Hepatocyte (in vitro differentiated cells): ENCODE results near the gene ADGRV1. TPM values are rescaled to one million over a fixed set of nuclear protein-coding genes. Genes with fewer than 3 reads are reported as not detected.

Source experiments
- DNase-seq: peaks from one replicate; pipeline ENCODE4 v3.0.0-alpha.2; 2016; ENCODE audit warnings: low spot score
- H2AFZ ChIP-seq: fragments of 200-600 bp; sonication (generic); 2 replicates; pipeline ENCODE4 v1.6.0; 2016; ENCODE audit warnings: antibody characterized with exemption, mild to moderate bottlenecking
- H3K27ac ChIP-seq: fragments of 200-600 bp; sonication (generic); 2 replicates; pipeline ENCODE4 v1.5.1; 2016; ENCODE audit warnings: mild to moderate bottlenecking
- H3K27me3 ChIP-seq: fragments of 200-600 bp; sonication (generic); 2 replicates; pipeline ENCODE4 v1.6.1; 2016
- H3K36me3 ChIP-seq: fragments of 200-600 bp; sonication (generic); replicated peaks from 2 replicates; pipeline ENCODE4 v1.5.1; 2016; ENCODE audit warnings: low read depth; ENCODE audit not compliant: insufficient read depth
- H3K4me1 ChIP-seq: fragments of 200-600 bp; sonication (generic); 2 replicates; pipeline ENCODE4 v1.5.1; 2016; ENCODE audit warnings: mild to moderate bottlenecking, moderate library complexity; ENCODE audit not compliant: insufficient read depth
- H3K4me2 ChIP-seq: fragments of 200-600 bp; sonication (generic); 2 replicates; pipeline ENCODE4 v1.6.0; 2016
- H3K4me3 ChIP-seq: fragments of 200-600 bp; sonication (generic); 2 replicates; pipeline ENCODE4 v1.5.1; 2016; ENCODE audit warnings: mild to moderate bottlenecking
- H3K79me2 ChIP-seq: fragments of 200-600 bp; sonication (generic); 2 replicates; pipeline ENCODE4 v1.6.0; 2017; ENCODE audit warnings: mild to moderate bottlenecking
- H3K9me2 ChIP-seq: fragments of 200-600 bp; sonication (generic); replicated peaks from 2 replicates; pipeline ENCODE4 v1.6.0; 2017; ENCODE audit warnings: mild to moderate bottlenecking; ENCODE audit not compliant: insufficient read depth
- H3K9me3 ChIP-seq: fragments of 200-600 bp; sonication (generic); 2 replicates; pipeline ENCODE4 v1.5.1; 2016; ENCODE audit warnings: low read depth, mild to moderate bottlenecking
- H4K20me1 ChIP-seq: fragments of 200-600 bp; sonication (generic); 2 replicates; pipeline ENCODE4 v1.6.0; 2016; ENCODE audit warnings: mild to moderate bottlenecking; ENCODE audit not compliant: insufficient read depth, poor library complexity, severe bottlenecking
- CTCF ChIP-seq: fragments of 200-600 bp; sonication (generic); IDR thresholded peaks from 2 replicates; pipeline ENCODE4 v1.5.1; 2016; ENCODE audit warnings: antibody characterized with exemption, mild to moderate bottlenecking; ENCODE audit not compliant: poor library complexity
- EZH2 ChIP-seq: fragments of 200-600 bp; sonication (generic); IDR thresholded peaks from 2 replicates; pipeline ENCODE4 v1.6.1; 2016; ENCODE audit warnings: antibody characterized with exemption, mild to moderate bottlenecking, borderline replicate concordance
- EZH2phosphoT487 ChIP-seq: fragments of 200-600 bp; sonication (generic); IDR thresholded peaks from one replicate; pipeline ENCODE4 v1.6.1; 2018; ENCODE audit warnings: antibody characterized with exemption, mild to moderate bottlenecking, low read depth, moderate library complexity; ENCODE audit not compliant: unreplicated experiment, severe bottlenecking
- WGBS: methylation state at CpG from one replicate; pipeline ENCODE4 v1.1.6; 2016; ENCODE audit warnings: low lambda C conversion rate; ENCODE audit errors: missing lambda C conversion rate; 5-methylcytosine and 5-hydroxymethylcytosine counted together
- polyA plus RNA-seq: library from polyadenylated mRNA; unstranded; fragments of >200 nt; fragmentation: Nextera tagmentation; extraction: Ambion mirVana; gene quantifications from 2 replicates; pipeline ENCODE4 v1.2.1, GENCODE V29; 2016
- total RNA-seq: library from RNA; depleted of rRNA; stranded (reverse); fragments of >200 nt; gene quantifications from 2 replicates; pipeline ENCODE4 v1.2.3, GENCODE V29; 2014

Gene ADGRV1
- total and polyA plus RNA-seq, 2 experiments from 2014 or later: 74.9 to 88.3 TPM

DNA sequence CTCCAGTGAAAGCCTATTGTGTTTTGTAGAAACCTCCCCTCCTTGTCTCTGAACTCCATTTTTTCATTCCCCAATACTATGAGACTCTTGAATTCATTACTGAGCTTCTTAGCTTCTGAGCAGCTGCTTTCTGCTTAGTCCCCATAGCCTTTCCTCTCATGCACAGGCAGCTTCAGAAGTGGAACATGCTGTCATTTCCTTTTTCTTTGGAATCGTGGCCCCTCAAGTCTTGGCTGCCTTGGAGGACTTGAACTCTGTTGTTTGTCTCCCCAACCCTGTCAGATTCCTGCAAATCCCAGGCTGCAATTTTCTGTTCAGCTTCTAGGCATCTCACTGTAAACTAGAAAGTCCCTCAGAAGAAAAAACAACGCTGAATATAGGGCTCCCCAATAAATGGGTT, 556.1 kb downstream of the ADGRV1 start:
- Histone ChIP-seq H3K4me2 (no peak overlapping the region), H3K9me2 (no peaks in the 10 kb centered on the region), H3K27me3 (no peaks in the 10 kb centered on the region), H3K27ac (no peak overlapping the region), H2AFZ (no peak overlapping the region), H3K36me3 (no peaks in the 10 kb centered on the region), H3K4me3 (no peak overlapping the region), H3K4me1 (peaks cover 10% of the 10 kb centered on the region), H3K79me2 (no peaks in the 10 kb centered on the region), H3K9me3 (no peaks in the 10 kb centered on the region), H4K20me1 (no peaks in the 10 kb centered on the region)
- DNase-seq: no peak
- TF ChIP-seq EZH2phosphoT487 (no peak), EZH2 (no peak), CTCF (no peak)
- WGBS: 85% methylated on average over 2 of the region's 2 CpGs

DNA sequence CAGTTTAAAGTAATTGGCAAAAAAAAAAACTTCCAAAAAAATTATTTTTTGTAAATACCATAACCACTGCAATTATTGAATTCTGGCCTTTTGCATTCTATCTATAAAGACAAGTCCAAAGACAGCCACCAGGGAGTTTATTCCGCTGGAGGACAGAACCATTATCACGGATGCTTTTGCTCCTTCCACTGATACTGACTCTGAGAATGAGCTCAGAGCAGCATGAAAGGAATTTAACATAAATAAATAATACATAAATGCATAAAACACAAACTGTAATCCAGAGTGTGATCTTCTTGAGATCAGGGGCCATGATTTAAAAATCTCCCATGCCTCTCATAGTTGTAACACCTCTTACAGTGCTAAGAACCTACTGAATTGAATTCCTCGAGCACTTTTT, 559.8 kb downstream of the ADGRV1 start:
- Histone ChIP-seq H3K9me2 (no peaks in the 10 kb centered on the region), H3K4me3 (no peak overlapping the region), H3K4me2 (no peak overlapping the region), H3K79me2 (no peaks in the 10 kb centered on the region), H2AFZ (no peak overlapping the region), H3K27ac (no peak overlapping the region), H3K27me3 (no peaks in the 10 kb centered on the region), H3K36me3 (no peaks in the 10 kb centered on the region), H3K9me3 (no peaks in the 10 kb centered on the region), H4K20me1 (no peaks in the 10 kb centered on the region), H3K4me1 (peaks cover 20% of the 10 kb centered on the region)
- DNase-seq: no peak
- WGBS: 76% methylated on average over 3 of the region's 3 CpGs
- TF ChIP-seq EZH2phosphoT487 (no peak), EZH2 (no peak), CTCF (no peak)

- Histone ChIP-seq H3K79me2 (no peaks in the 10 kb centered on the region), H3K27ac (no peak overlapping the region)
Observed at GRCh38 chr5:91118796-91119195, 560.2 kb downstream of the ADGRV1 start.

More at GRCh38 chr5:91118796-91119195, 560.2 kb downstream of the ADGRV1 start:
- Histone ChIP-seq H3K4me2 (no peak overlapping the region), H3K4me1 (peaks cover 20% of the 10 kb centered on the region), H3K36me3 (no peaks in the 10 kb centered on the region), H4K20me1 (no peaks in the 10 kb centered on the region), H3K9me2 (no peaks in the 10 kb centered on the region), H3K4me3 (no peak overlapping the region), H3K9me3 (no peaks in the 10 kb centered on the region), H2AFZ (no peak overlapping the region), H3K27me3 (no peaks in the 10 kb centered on the region)
- TF ChIP-seq CTCF: no peak
- TF ChIP-seq EZH2phosphoT487: no peak
- TF ChIP-seq EZH2: no peak
- DNase-seq: no peak
